A673 (cell line): ENCODE results near the gene BDNF. TPM values are rescaled to one million over a fixed set of nuclear protein-coding genes. Genes with fewer than 3 reads are reported as not detected.

Source experiments
- BruUV-seq: library from RNA; stranded (reverse); fragments of 400-500 nt; replicated peaks from 2 replicates; lab custom pipeline; 2021; lab: Mats Ljungman, UMichigan
- CTCF ChIA-PET: fragments of 300-600 bp; sonication (Branson Sonifier 250); formaldehyde crosslinking; loops from one replicate; lab custom pipeline; 2022; ENCODE audit warnings: antibody characterized with exemption; lab: Charles Lee
- POLR2A ChIA-PET: fragments of 300-600 bp; sonication (Branson Sonifier 250); formaldehyde crosslinking; loops from one replicate; lab custom pipeline; 2022; ENCODE audit warnings: antibody characterized with exemption; ENCODE audit not compliant: low non-redundant PET; lab: Charles Lee
- DNase-seq: peaks from one replicate; pipeline ENCODE4 v3.0.0-alpha.2; 2015; ENCODE audit warnings: low spot score
- H3K27ac ChIP-seq: fragments of 200-600 bp; sonication (generic); 2 replicates; pipeline ENCODE4 v1.5.1; 2016; ENCODE audit warnings: mixed run types, low read depth, mild to moderate bottlenecking, mixed read lengths, antibody characterized with exemption, low read length; ENCODE audit not compliant: poor library complexity, severe bottlenecking
- H3K27me3 ChIP-seq: fragments of 200-600 bp; sonication (generic); replicated peaks from 2 replicates; pipeline ENCODE4 v1.6.1; 2017; ENCODE audit warnings: mixed run types, low read depth, mild to moderate bottlenecking, mixed read lengths, antibody characterized with exemption, low read length; ENCODE audit not compliant: insufficient read depth, poor library complexity
- H3K36me3 ChIP-seq: fragments of 200-600 bp; sonication (generic); 2 replicates; pipeline ENCODE4 v1.6.1; 2016; ENCODE audit warnings: mixed run types, mild to moderate bottlenecking, mixed read lengths, antibody characterized with exemption, low read length; ENCODE audit not compliant: insufficient read depth, poor library complexity, severe bottlenecking
- H3K4me1 ChIP-seq: fragments of 200-600 bp; sonication (generic); 2 replicates; pipeline ENCODE4 v1.6.1; 2017; ENCODE audit warnings: mixed run types, mild to moderate bottlenecking, mixed read lengths, antibody characterized with exemption, low read length; ENCODE audit not compliant: insufficient read depth, poor library complexity, severe bottlenecking
- H3K4me3 ChIP-seq: fragments of 200-600 bp; sonication (generic); 2 replicates; pipeline ENCODE4 v1.5.1; 2016; ENCODE audit warnings: low read depth, mixed run types, mild to moderate bottlenecking, mixed read lengths, low read length; ENCODE audit not compliant: poor library complexity, severe bottlenecking
- H3K9me3 ChIP-seq: fragments of 200-600 bp; sonication (generic); 2 replicates; pipeline ENCODE4 v1.6.1; 2016; ENCODE audit warnings: mixed run types, low read depth, mild to moderate bottlenecking, mixed read lengths, antibody characterized with exemption, low read length; ENCODE audit not compliant: poor library complexity, severe bottlenecking
- CTCF ChIP-seq: fragments of 300-800, 200-600 bp; sonication (generic); conservative IDR thresholded peaks from 2 replicates; pipeline ENCODE4 v1.5.1; 2017; ENCODE audit warnings: low read depth, mild to moderate bottlenecking, antibody characterized with exemption, low read length, moderate library complexity, mixed read lengths
- EZH2 ChIP-seq: fragments of 200-600 bp; sonication (generic); IDR thresholded peaks from 2 replicates; pipeline ENCODE4 v1.6.1; 2017; ENCODE audit warnings: borderline replicate concordance, low read depth, mild to moderate bottlenecking, mixed read lengths, antibody characterized with exemption, low read length; ENCODE audit not compliant: poor library complexity, severe bottlenecking
- intact Hi-C: fragments of 100-400 bp; cut with micrococcal nuclease; formaldehyde crosslinking; loops from one replicate; pipeline ENCODE4 v1.10.0; 2022; ENCODE audit not compliant: unreplicated experiment
- total RNA-seq: library from RNA; stranded (reverse); gene quantifications from 2 replicates; pipeline ENCODE4 v1.2.3, GENCODE V29; 2021

The BDNF gene
- total RNA-seq, 1 experiment from 2014 or later = 0.09 TPM

DNA sequence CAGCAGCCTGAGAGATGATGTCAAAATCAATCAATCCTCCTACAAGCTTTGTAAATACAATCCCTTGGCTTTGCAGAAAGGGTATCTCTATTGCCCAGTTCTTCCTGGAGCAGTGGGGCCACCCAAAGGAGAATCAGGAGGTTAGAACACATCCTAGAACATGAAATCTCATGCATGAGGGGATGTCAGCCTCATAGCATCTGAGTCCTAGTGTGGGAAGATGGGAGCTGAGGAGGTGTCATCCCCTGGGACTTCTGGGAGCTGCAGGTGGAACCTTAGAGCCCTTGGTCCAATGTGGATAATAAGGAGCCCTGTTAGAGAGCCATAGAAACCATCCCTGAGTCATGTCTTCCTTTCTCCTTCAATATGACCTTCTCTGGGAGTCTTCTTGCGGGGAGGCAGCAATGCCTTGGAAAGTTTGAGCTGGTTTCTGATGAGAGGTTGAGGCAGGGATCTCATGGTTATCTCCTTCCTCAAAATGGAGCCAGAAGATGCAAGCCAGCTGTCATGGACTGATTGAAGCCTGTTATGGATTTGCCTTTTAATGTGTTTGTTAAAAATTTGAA lies 74.8 kb downstream of the BDNF start:
- H3K27ac ChIP-seq = no peak overlapping the region
- no peak overlapping the region for H3K4me3 ChIP-seq
- H3K9me3 ChIP-seq = no peaks in the 10 kb centered on the region
- intact Hi-C loops = no loop called here
- POLR2A ChIA-PET = no interaction called here
- CTCF ChIA-PET = no interaction called here
- DNase-seq = no peak
- no peaks in the 10 kb centered on the region for H3K4me1 ChIP-seq
- no TSS peak for BruUV-seq
- H3K27me3 ChIP-seq = peaks cover 46% of the 10 kb centered on the region
- H3K36me3 ChIP-seq = no peaks in the 10 kb centered on the region
- TF ChIP-seq EZH2 (no peak), CTCF (no peak)

DNA sequence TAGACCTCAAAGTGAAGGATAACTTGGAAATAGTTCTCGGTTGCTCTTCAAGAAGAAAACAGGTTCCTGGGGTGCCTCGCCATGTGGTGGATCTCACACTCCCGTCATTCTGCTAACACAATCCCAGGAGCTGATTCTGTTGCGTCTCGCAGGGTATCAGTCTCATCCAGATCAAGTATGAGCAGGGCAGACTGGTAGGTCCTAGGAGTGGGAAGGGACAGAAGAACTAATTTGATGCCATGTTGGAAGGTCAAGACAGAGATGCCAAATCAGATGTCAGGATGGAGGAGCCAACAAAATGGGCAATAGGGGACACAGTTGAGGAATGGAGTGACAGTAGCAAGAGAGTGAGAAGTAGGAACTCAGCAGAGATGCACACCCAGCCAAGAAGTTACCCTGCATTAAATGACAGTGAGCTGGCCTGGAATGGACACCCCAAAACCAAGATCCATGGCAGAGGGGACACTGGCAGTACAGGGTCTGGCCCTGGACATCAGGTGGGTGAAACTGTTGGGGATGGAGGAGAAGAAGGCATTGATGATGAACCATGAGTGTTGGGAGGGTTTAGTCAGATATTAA lies 76.2 kb downstream of the BDNF start:
- ChIA-PET CTCF (no interaction called here), POLR2A (no interaction called here)
- H3K27me3 ChIP-seq = peaks cover 46% of the 10 kb centered on the region
- H3K27ac ChIP-seq = no peak overlapping the region
- intact Hi-C loops = no loop called here
- TF ChIP-seq CTCF (no peak), EZH2 (no peak)
- DNase-seq = no peak
- no peaks in the 10 kb centered on the region for H3K36me3 ChIP-seq
- no peak overlapping the region for H3K4me3 ChIP-seq
- no peaks in the 10 kb centered on the region for H3K9me3 ChIP-seq
- no peaks in the 10 kb centered on the region for H3K4me1 ChIP-seq
- BruUV-seq = no TSS peak

GRCh38 chr11:27622541-27623300 lies 77.5 kb downstream of the BDNF start:
- intact Hi-C loops = no loop called here
- no peaks in the 10 kb centered on the region for H3K9me3 ChIP-seq
- BruUV-seq = no TSS peak
- POLR2A ChIA-PET = no interaction called here
- H3K4me1 ChIP-seq = no peaks in the 10 kb centered on the region
- no peak overlapping the region for H3K4me3 ChIP-seq
- CTCF ChIA-PET = no interaction called here
- H3K27ac ChIP-seq = no peak overlapping the region
- H3K36me3 ChIP-seq = no peaks in the 10 kb centered on the region
- no peak for DNase-seq
- peaks cover 51% of the 10 kb centered on the region for H3K27me3 ChIP-seq
- TF ChIP-seq CTCF = no peak
- no peak for TF ChIP-seq EZH2
